Right cardiac atrium (tissue), 5 donors: ENCODE data around the gene KTN1. TPM values are rescaled to one million over a fixed set of nuclear protein-coding genes. Genes with fewer than 3 reads are reported as not detected.

ENCODE experiments used
- ATAC-seq, 2 donors: fragments of 200-7000 bp; cut with Tn5 transposase; one replicate each; pipeline versions ENCODE4 v1.8.0 to v1.9.1; 2020; ENCODE audit warnings: moderate library complexity in 2 of 2, mild to moderate bottlenecking in 1 of 2
- DNase-seq, 3 donors: peaks; one replicate each; pipeline ENCODE4 v3.0.0-alpha.2; 2020
- H3K27ac ChIP-seq: one replicate; pipeline ENCODE4 v1.5.1; 2013; ENCODE audit warnings: mild to moderate bottlenecking, low read length, control low read depth, moderate library complexity
- H3K27me3 ChIP-seq: one replicate; pipeline ENCODE4 v1.6.1; 2013; ENCODE audit not compliant: control insufficient read depth, insufficient read depth
- H3K4me1 ChIP-seq: one replicate; pipeline ENCODE4 v1.6.1; 2013; ENCODE audit warnings: low read length; ENCODE audit not compliant: control insufficient read depth, insufficient read depth
- H3K4me3 ChIP-seq: one replicate; pipeline ENCODE4 v1.5.1; 2013; ENCODE audit warnings: low read length, control low read depth
- H3K9me3 ChIP-seq: one replicate; pipeline ENCODE4 v1.6.1; 2013; ENCODE audit warnings: low read length; ENCODE audit not compliant: control insufficient read depth
- WGBS: extraction: QIAGEN DNeasy Blood & Tissue Kit; methylation state at CpG from one replicate; pipeline ENCODE4 v1.1.7; 2013; 5-methylcytosine and 5-hydroxymethylcytosine counted together
- intact Hi-C, 4 donors: fragments of 100-400 bp; cut with DNase I; formaldehyde crosslinking; loops; one replicate each; pipeline versions ENCODE4 v1.11.0 to v1.14.0; 2022 to 2023
- polyA plus RNA-seq: library from polyadenylated mRNA; stranded (reverse); fragments of 200-250 nt; gene quantifications from one replicate; pipeline ENCODE4 v1.2.3, GENCODE V29; 2013
- total RNA-seq, 4 donors: library from RNA; stranded (reverse); fragmentation: NEBNext Ultra II Directional; extraction: Animal tissue kit (Norgen Biotek cat#: 25700); gene quantifications; one replicate each; pipeline ENCODE4 v1.2.1, GENCODE V29; 2021
- donor health status: healthy with polysubstance abuse.
- donor health status: DM: no; HTN: yes; CAD: no.
- donor health status: DM: no; HTN: no; CAD: no.
- donor health status: DM: no; HTN: yes; CAD: no; lungs with severe emphysema.
- donor health status: DM: yes; HTN: yes; CAD: no.

Gene KTN1
- total and polyA plus RNA-seq, 5 donors: 146 to 232 (median 208) TPM

- H3K27me3 ChIP-seq: no peaks in the 10 kb centered on the region
- intact Hi-C loops: loop anchor here in 1 of 4 donors (10.0 kb wide), 1 partner anchor 759 kb away; no protein-coding TSS in a partner anchor
- H3K9me3 ChIP-seq: no peaks in the 10 kb centered on the region
- H3K4me3 ChIP-seq: no peak overlapping the region
- DNase-seq (no peak), ATAC-seq (peak in 1 of 2 donors; percentile 63)
- peak overlapping the region; percentile 40 for H3K27ac ChIP-seq
- WGBS: 55% methylated on average over 5 of the region's 5 CpGs
- no peaks in the 10 kb centered on the region for H3K4me1 ChIP-seq
These were observed 135.9 kb downstream of the KTN1 start for GRCh38 chr14:55715889-55716288.

- Histone ChIP-seq H3K27me3 (no peaks in the 10 kb centered on the region), H3K9me3 (no peaks in the 10 kb centered on the region), H3K4me1 (no peaks in the 10 kb centered on the region), H3K4me3 (no peak overlapping the region), H3K27ac (no peak overlapping the region)
- 99% methylated on average over 4 of the region's 4 CpGs for WGBS
- no peak for ATAC-seq
- DNase-seq: no peak
- intact Hi-C loops: loop anchor here in 1 of 4 donors (10.0 kb wide), 1 partner anchor 757 kb away; no protein-coding TSS in a partner anchor
These were observed 137.6 kb downstream of the KTN1 start for GRCh38 chr14:55717621-55718020.

- no peaks in the 10 kb centered on the region for H3K4me1 ChIP-seq
- no peaks in the 10 kb centered on the region for H3K27me3 ChIP-seq
- no peak overlapping the region for H3K27ac ChIP-seq
- intact Hi-C loops: loop anchor here in 1 of 4 donors (10.0 kb wide), 1 partner anchor 756 kb away; no protein-coding TSS in a partner anchor
- DNase-seq (no peak), ATAC-seq (no peak)
- whole genome bisulfite sequencing: 70% methylated on average over 1 of the region's 1 CpG
- H3K9me3 ChIP-seq: no peaks in the 10 kb centered on the region
- H3K4me3 ChIP-seq: no peak overlapping the region
These were observed 138.5 kb downstream of the KTN1 start for GRCh38 chr14:55718551-55718950.

GRCh38 chr14:55720796-55721195 lies 140.8 kb downstream of the KTN1 start:
- intact Hi-C loops: no loop called here
- ATAC-seq: no peak

GRCh38 chr14:55721353-55721752 lies 141.3 kb downstream of the KTN1 start:
- DNase-seq (no peak), ATAC-seq (no peak)
- intact Hi-C loops: no loop called here
- WGBS: 63% methylated on average over 1 of the region's 1 CpG
- Histone ChIP-seq H3K4me1 (no peaks in the 10 kb centered on the region), H3K27ac (no peak overlapping the region), H3K27me3 (no peaks in the 10 kb centered on the region), H3K4me3 (no peak overlapping the region), H3K9me3 (no peaks in the 10 kb centered on the region)

More at GRCh38 chr14:55720796-55721195, 140.8 kb downstream of the KTN1 start:
- H3K27ac ChIP-seq: no peak overlapping the region
- no peaks in the 10 kb centered on the region for H3K9me3 ChIP-seq
- H3K27me3 ChIP-seq: no peaks in the 10 kb centered on the region
- H3K4me3 ChIP-seq: no peak overlapping the region
- DNase-seq: no peak
- H3K4me1 ChIP-seq: no peaks in the 10 kb centered on the region
- 95% methylated on average over 4 of the region's 4 CpGs for WGBS

GRCh38 chr14:55722054-55722453 lies 142.0 kb downstream of the KTN1 start:
- Histone ChIP-seq H3K9me3 (no peaks in the 10 kb centered on the region), H3K27ac (no peak overlapping the region), H3K27me3 (no peaks in the 10 kb centered on the region), H3K4me3 (no peak overlapping the region), H3K4me1 (no peaks in the 10 kb centered on the region)
- WGBS: 84% methylated on average over 5 of the region's 5 CpGs
- ATAC-seq: no peak
- intact Hi-C loops: no loop called here
- DNase-seq: no peak

GRCh38 chr14:55724736-55725135 lies 144.7 kb downstream of the KTN1 start:
- H3K9me3 ChIP-seq: no peaks in the 10 kb centered on the region
- ATAC-seq (no peak), DNase-seq (no peak)
- no peak overlapping the region for H3K27ac ChIP-seq
- intact Hi-C loops: no loop called here
- 69% methylated on average over 1 of the region's 1 CpG for WGBS
- no peaks in the 10 kb centered on the region for H3K4me1 ChIP-seq
- no peaks in the 10 kb centered on the region for H3K27me3 ChIP-seq
- no peak overlapping the region for H3K4me3 ChIP-seq

GRCh38 chr14:55730592-55731310 lies 150.7 kb downstream of the KTN1 start:
- Histone ChIP-seq H3K4me3 (no peak overlapping the region), H3K4me1 (no peaks in the 10 kb centered on the region), H3K9me3 (no peaks in the 10 kb centered on the region), H3K27me3 (no peaks in the 10 kb centered on the region), H3K27ac (no peak overlapping the region)
- ATAC-seq (no peak), DNase-seq (no peak)
- intact Hi-C loops: no loop called here

- no peaks in the 10 kb centered on the region for H3K4me1 ChIP-seq
- no peaks in the 10 kb centered on the region for H3K27me3 ChIP-seq
- no peak for ATAC-seq
- no peaks in the 10 kb centered on the region for H3K9me3 ChIP-seq
- DNase-seq: no peak
- 76% methylated on average over 4 of the region's 4 CpGs for WGBS
- intact Hi-C loops: no loop called here
- no peak overlapping the region for H3K4me3 ChIP-seq
- no peak overlapping the region for H3K27ac ChIP-seq
These were observed 151.4 kb downstream of the KTN1 start for GRCh38 chr14:55731311-55731872.

- Histone ChIP-seq H3K9me3 (no peaks in the 10 kb centered on the region), H3K4me1 (no peaks in the 10 kb centered on the region), H3K27me3 (no peaks in the 10 kb centered on the region), H3K4me3 (no peak overlapping the region), H3K27ac (no peak overlapping the region)
- ATAC-seq: no peak
- WGBS: 17% methylated on average over 2 of the region's 2 CpGs
- intact Hi-C loops: no loop called here
- peak in 1 of 3 donors; percentile 61 for DNase-seq
These were observed 152.0 kb downstream of the KTN1 start for GRCh38 chr14:55731881-55732498.

GRCh38 chr14:55733599-55733998 lies 153.6 kb downstream of the KTN1 start:
- no peak overlapping the region for H3K27ac ChIP-seq
- intact Hi-C loops: no loop called here
- H3K27me3 ChIP-seq: no peaks in the 10 kb centered on the region
- DNase-seq: no peak
- no peak overlapping the region for H3K4me3 ChIP-seq
- no peaks in the 10 kb centered on the region for H3K9me3 ChIP-seq
- ATAC-seq: no peak
- WGBS: 66% methylated on average over 3 of the region's 3 CpGs
- no peaks in the 10 kb centered on the region for H3K4me1 ChIP-seq
